ENCODE measurements around the gene CENPE.
"Not testable (repeated sequence)": the region's sequence is repeated elsewhere in the genome, so short reads cannot be mapped to it uniquely, and the experiment has no call there.

The CENPE gene

GRCh38 chr4:103198111-103198765, at the start of gene CENPE:
Gene CENPE (minus strand): TSS chr4:103198343. CDS start chr4:103198319, 24 bp downstream.
- peak; percentile 75 for DNase-seq (ENCODE audit: low spot score)

GRCh38 chr4:103244251-103244650, 46.1 kb upstream of the CENPE start:
- DNase-seq (ENCODE audit: low spot score) = no peak

GRCh38 chr4:103230938-103231337, 32.8 kb upstream of the CENPE start:
- DNase-seq (ENCODE audit: low spot score) = not testable (repeated sequence)

- DNase-seq (ENCODE audit: low spot score) = not testable (repeated sequence)
Measured at GRCh38 chr4:103223556-103223955, 25.4 kb upstream of the CENPE start.

- DNase-seq (ENCODE audit: low spot score) = no peak
Measured at GRCh38 chr4:103207673-103208072, 9.5 kb upstream of the CENPE start.

- peak; percentile 25 for DNase-seq (ENCODE audit: low spot score)
Measured at GRCh38 chr4:103204111-103204510, 6.0 kb upstream of the CENPE start.

- DNase-seq (ENCODE audit: low spot score) = no peak
Measured at GRCh38 chr4:103201724-103202123, 3.6 kb upstream of the CENPE start.

GRCh38 chr4:103201253-103201652, 3.1 kb upstream of the CENPE start:
- no peak for DNase-seq (ENCODE audit: low spot score)

- DNase-seq (ENCODE audit: low spot score) = no peak
Measured at GRCh38 chr4:103199009-103199408, 866 bp upstream of the CENPE start.

- no peak for DNase-seq (ENCODE audit: low spot score)
Measured at GRCh38 chr4:103197765-103198110, 405 bp downstream of the CENPE start.

GRCh38 chr4:103193457-103193856, 4.7 kb downstream of the CENPE start:
- DNase-seq (ENCODE audit: low spot score) = no peak

GRCh38 chr4:103171006-103171405, 27.1 kb downstream of the CENPE start:
- no peak for DNase-seq (ENCODE audit: low spot score)

GRCh38 chr4:103169750-103170149, 28.4 kb downstream of the CENPE start:
- DNase-seq (ENCODE audit: low spot score) = not testable (repeated sequence)

GRCh38 chr4:103168993-103169392, 29.1 kb downstream of the CENPE start:
- DNase-seq (ENCODE audit: low spot score) = no peak

GRCh38 chr4:103162176-103162575, 36.0 kb downstream of the CENPE start:
- no peak for DNase-seq (ENCODE audit: low spot score)

GRCh38 chr4:103158760-103159159, 39.4 kb downstream of the CENPE start:
- DNase-seq (ENCODE audit: low spot score) = no peak

GRCh38 chr4:103156106-103156505, 42.0 kb downstream of the CENPE start:
- no peak for DNase-seq (ENCODE audit: low spot score)

GRCh38 chr4:103152381-103152780, 45.8 kb downstream of the CENPE start:
- no peak for DNase-seq (ENCODE audit: low spot score)

GRCh38 chr4:103150677-103151076, 47.5 kb downstream of the CENPE start:
- DNase-seq (ENCODE audit: low spot score) = peak; percentile 9

GRCh38 chr4:103144926-103145325, 53.2 kb downstream of the CENPE start:
- no peak for DNase-seq (ENCODE audit: low spot score)

- DNase-seq (ENCODE audit: low spot score) = no peak
Measured at GRCh38 chr4:103137446-103137827, 60.7 kb downstream of the CENPE start.

GRCh38 chr4:103136671-103137445, 61.3 kb downstream of the CENPE start:
- no peak for DNase-seq (ENCODE audit: low spot score)

GRCh38 chr4:103129174-103129573, 69.0 kb downstream of the CENPE start:
- no peak for DNase-seq (ENCODE audit: low spot score)

GRCh38 chr4:103126126-103126525, 72.0 kb downstream of the CENPE start:
- DNase-seq (ENCODE audit: low spot score) = no peak

All from COLO829 (cell line).